Parathyroid adenoma (tissue), 2 donors: ENCODE results near the gene KRTAP23-1.

ENCODE experiments used
- H2AFZ ChIP-seq: fragments of 300-600 bp; sonication (generic); one replicate; pipeline ENCODE4 v1.7.0; 2017; ENCODE audit warnings: antibody characterized with exemption, mild to moderate bottlenecking
- H3K27ac ChIP-seq: fragments of 300-600 bp; sonication (generic); one replicate; pipeline ENCODE4 v1.7.0; 2017
- H3K27me3 ChIP-seq: fragments of 300-600 bp; sonication (generic); one replicate; pipeline ENCODE4 v1.7.0; 2017; ENCODE audit warnings: low read length; ENCODE audit not compliant: control insufficient read depth, insufficient read depth
- H3K36me3 ChIP-seq: fragments of 300-600 bp; sonication (generic); one replicate; pipeline ENCODE4 v1.7.0; 2017; ENCODE audit warnings: low read length; ENCODE audit not compliant: control insufficient read depth, insufficient read depth
- H3K4me1 ChIP-seq: fragments of 300-600 bp; sonication (generic); one replicate; pipeline ENCODE4 v1.7.0; 2017; ENCODE audit warnings: control low read depth
- H3K4me2 ChIP-seq: fragments of 300-600 bp; sonication (generic); one replicate; pipeline ENCODE4 v1.7.0; 2017; ENCODE audit warnings: low read length
- H3K4me3 ChIP-seq: fragments of 300-600 bp; sonication (generic); one replicate; pipeline ENCODE4 v1.7.0; 2017; ENCODE audit warnings: low read depth, low read length
- H3K79me2 ChIP-seq: fragments of 300-600 bp; sonication (generic); one replicate; pipeline ENCODE4 v1.7.0; 2017; ENCODE audit warnings: control low read depth
- H3K9ac ChIP-seq: fragments of 300-600 bp; sonication (generic); one replicate; pipeline ENCODE4 v1.7.0; 2017; ENCODE audit warnings: mild to moderate bottlenecking
- H3K9me3 ChIP-seq: fragments of 300-600 bp; sonication (generic); one replicate; pipeline ENCODE4 v1.7.0; 2017; ENCODE audit warnings: low read length; ENCODE audit not compliant: control insufficient read depth
- TF ChIP-seq, protein P1 (sequence below): fragments of 300-600 bp; sonication (generic); IDR thresholded peaks from one replicate; pipeline ENCODE4 v1.7.0; 2017; ENCODE audit warnings: antibody characterized with exemption, mild to moderate bottlenecking
- donor health status: primary hyperparathyroidism.

The KRTAP23-1 gene

GRCh38 chr21:30349572-30349971 is 1.2 kb upstream of the KRTAP23-1 start:
- H3K4me3 ChIP-seq: no peak overlapping the region
- no peaks in the 10 kb centered on the region for H3K36me3 ChIP-seq
- H3K4me2 ChIP-seq: no peak overlapping the region
- H3K79me2 ChIP-seq: no peaks in the 10 kb centered on the region
- H3K27ac ChIP-seq: no peak overlapping the region
- H3K9me3 ChIP-seq: no peaks in the 10 kb centered on the region
- H2AFZ ChIP-seq: no peak overlapping the region
- no peak overlapping the region for H3K9ac ChIP-seq
- TF ChIP-seq, protein P1, sequence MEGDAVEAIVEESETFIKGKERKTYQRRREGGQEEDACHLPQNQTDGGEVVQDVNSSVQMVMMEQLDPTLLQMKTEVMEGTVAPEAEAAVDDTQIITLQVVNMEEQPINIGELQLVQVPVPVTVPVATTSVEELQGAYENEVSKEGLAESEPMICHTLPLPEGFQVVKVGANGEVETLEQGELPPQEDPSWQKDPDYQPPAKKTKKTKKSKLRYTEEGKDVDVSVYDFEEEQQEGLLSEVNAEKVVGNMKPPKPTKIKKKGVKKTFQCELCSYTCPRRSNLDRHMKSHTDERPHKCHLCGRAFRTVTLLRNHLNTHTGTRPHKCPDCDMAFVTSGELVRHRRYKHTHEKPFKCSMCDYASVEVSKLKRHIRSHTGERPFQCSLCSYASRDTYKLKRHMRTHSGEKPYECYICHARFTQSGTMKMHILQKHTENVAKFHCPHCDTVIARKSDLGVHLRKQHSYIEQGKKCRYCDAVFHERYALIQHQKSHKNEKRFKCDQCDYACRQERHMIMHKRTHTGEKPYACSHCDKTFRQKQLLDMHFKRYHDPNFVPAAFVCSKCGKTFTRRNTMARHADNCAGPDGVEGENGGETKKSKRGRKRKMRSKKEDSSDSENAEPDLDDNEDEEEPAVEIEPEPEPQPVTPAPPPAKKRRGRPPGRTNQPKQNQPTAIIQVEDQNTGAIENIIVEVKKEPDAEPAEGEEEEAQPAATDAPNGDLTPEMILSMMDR: no peak
- no peaks in the 10 kb centered on the region for H3K4me1 ChIP-seq
- H3K27me3 ChIP-seq: no peaks in the 10 kb centered on the region

DNA sequence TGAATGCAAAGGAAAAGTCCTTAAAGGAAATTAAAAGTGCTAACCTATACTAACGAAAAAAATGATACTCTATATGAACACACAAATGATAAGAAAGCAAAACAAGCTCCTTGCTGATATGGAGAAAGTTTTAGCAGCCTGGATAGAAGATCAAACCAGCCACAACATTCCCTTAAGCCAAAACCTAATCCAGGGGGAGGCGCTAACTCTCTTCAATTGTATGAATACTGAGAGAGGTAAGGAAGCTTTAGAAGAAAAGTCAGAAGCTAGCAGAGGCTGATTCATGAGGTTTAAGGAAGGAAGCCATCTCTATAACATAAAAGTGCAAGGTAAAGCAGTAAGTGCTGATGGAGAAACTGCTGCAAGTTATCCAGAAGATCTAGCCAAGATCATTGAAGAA is 3.4 kb downstream of the KRTAP23-1 start:
- TF ChIP-seq, protein P1: no peak
- H3K4me2 ChIP-seq: no peak overlapping the region
- H3K4me1 ChIP-seq: no peaks in the 10 kb centered on the region
- H3K9me3 ChIP-seq: no peaks in the 10 kb centered on the region
- no peaks in the 10 kb centered on the region for H3K27me3 ChIP-seq
- no peaks in the 10 kb centered on the region for H3K79me2 ChIP-seq
- no peak overlapping the region for H2AFZ ChIP-seq
- H3K36me3 ChIP-seq: no peaks in the 10 kb centered on the region
- no peak overlapping the region for H3K9ac ChIP-seq
- no peak overlapping the region for H3K27ac ChIP-seq
- no peak overlapping the region for H3K4me3 ChIP-seq

- Histone ChIP-seq H3K27ac (no peak overlapping the region), H3K4me3 (no peak overlapping the region), H2AFZ (no peak overlapping the region), H3K9me3 (no peaks in the 10 kb centered on the region), H3K9ac (no peak overlapping the region), H3K4me1 (no peaks in the 10 kb centered on the region), H3K27me3 (no peaks in the 10 kb centered on the region), H3K36me3 (no peaks in the 10 kb centered on the region), H3K79me2 (no peaks in the 10 kb centered on the region), H3K4me2 (no peak overlapping the region)
- TF ChIP-seq, protein P1: peak; percentile 63
Measured at GRCh38 chr21:30340714-30341573, 7.5 kb downstream of the KRTAP23-1 start.

- H3K4me3 ChIP-seq: no peak overlapping the region
- H2AFZ ChIP-seq: no peak overlapping the region
Measured at GRCh38 chr21:30338717-30339116, 9.7 kb downstream of the KRTAP23-1 start.

More at GRCh38 chr21:30338717-30339116, 9.7 kb downstream of the KRTAP23-1 start:
- Histone ChIP-seq H3K4me1 (no peaks in the 10 kb centered on the region), H3K4me2 (no peak overlapping the region), H3K27me3 (no peaks in the 10 kb centered on the region), H3K79me2 (no peaks in the 10 kb centered on the region), H3K36me3 (no peaks in the 10 kb centered on the region), H3K9me3 (no peaks in the 10 kb centered on the region), H3K9ac (no peak overlapping the region), H3K27ac (no peak overlapping the region)
- TF ChIP-seq, protein P1: no peak
